ENCODE measurements around the gene NXPH1.

Gene NXPH1

DNA sequence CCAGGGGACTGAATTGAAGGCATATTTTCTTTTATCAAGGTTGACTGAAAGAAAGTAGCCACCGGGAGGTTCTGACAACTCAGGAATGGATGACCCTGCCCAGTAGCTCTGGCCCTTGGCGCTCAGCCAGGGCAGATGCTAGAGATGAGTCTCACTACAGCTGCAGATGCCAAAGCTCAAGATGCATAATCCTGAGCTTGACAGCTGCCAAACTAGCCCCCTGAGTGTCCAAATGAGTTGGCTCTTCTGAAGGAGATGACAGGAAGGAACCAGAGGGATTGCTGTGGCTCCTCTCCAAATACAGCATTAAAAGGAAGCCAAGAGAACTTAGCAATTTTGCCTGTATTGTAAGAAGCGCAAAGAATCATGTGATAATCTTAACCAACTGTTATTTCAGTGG is 78.4 kb downstream of the NXPH1 start:
- DNase-seq, result peak; percentile 68

DNA sequence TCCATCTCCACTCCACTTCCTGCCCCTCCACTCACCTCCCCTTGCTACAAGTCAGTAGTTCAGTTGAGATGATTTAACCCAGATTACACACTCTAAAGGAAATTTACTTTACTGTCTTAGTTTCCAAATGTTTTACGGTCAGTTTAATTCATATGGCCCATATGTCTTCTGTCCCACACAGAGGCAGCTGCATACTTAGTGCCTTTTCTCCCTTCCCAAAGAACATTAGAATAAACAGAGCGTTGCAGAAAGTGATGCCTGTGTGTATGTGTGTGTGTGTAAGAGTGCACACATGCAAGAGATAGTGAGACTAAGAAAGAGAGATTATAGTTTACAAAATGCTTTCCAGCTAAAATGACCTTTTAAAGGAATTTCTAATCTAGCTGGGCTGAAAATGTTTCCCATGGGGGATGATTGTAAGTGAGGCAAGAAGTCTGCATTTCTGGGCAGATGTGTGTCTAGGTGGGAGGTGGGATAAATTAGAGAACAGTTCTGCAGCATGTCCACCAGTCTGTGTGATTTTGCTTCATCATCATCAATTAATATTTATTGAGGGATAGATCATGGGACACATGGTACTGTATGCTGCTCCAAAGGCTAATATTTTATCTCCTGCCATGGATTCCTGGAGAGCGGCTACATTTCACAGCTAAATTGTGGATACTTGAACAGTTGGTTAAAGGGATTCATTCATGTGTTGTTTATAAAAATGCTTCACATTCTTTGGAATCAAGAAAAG is 81.5 kb downstream of the NXPH1 start:
- no peak for DNase-seq

DNA sequence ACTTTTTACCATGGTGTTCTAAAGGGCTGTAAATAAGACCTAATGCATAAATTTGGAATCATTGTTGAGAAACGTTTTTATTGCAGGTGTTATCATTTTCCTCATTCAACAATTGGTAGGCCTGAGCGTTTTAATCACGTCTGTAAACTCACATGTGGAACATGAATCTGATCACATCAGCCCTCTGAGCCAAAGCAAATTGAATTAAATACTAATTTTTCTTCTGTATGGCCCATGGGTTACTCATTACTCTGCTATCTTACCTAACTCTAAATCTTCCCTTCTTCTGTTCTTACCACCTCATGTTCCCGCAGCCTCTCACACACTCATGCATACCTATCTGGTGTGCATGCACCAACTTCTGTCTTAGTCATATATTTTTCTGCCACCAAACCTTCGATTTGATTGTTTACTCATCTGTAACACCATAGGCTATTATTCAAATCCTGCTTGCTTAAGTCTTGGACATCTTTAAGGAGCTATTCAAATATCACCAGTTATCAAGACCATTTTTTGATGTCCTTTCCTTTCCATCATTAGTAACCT is 82.3 kb downstream of the NXPH1 start:
- no peak for DNase-seq

DNA sequence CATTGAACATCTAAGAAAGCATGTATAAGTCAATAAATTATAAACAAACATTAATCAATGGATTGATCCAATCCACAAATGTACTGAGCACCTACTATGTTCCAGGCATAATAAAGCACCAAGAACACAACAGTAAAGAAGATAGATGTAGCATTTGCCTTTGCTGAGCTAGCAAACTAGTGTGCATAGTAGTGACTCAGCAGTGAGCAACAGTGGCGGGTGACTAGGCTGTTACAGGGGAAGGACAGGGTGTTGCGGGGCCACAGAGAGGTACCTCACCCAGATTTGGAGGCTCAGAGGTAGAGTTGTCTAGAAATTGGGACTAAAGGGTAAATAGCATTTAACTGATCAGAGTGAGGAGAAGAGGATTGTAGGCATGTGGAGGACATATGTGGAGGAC is 83.6 kb downstream of the NXPH1 start:
- DNase-seq, result no peak

DNA sequence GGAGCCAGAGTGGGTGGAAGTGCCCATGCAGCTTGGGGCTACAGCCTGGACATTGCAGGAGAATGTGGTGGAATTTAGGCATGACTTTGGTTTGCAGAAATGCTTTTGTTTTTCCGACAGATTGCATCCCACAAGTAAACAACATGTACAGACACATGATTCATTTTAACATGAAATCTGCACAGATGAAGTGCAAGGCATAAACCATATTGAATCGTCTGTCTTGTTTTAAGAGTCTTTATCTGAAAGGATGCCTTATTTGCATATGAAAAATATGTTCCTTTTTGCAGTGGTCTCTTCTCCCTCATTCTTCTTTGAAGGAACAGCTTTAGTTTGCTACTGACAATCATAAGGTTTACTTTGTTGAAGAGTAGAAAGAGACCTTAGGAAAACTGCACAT is 94.9 kb downstream of the NXPH1 start:
- DNase-seq, result no peak

DNA sequence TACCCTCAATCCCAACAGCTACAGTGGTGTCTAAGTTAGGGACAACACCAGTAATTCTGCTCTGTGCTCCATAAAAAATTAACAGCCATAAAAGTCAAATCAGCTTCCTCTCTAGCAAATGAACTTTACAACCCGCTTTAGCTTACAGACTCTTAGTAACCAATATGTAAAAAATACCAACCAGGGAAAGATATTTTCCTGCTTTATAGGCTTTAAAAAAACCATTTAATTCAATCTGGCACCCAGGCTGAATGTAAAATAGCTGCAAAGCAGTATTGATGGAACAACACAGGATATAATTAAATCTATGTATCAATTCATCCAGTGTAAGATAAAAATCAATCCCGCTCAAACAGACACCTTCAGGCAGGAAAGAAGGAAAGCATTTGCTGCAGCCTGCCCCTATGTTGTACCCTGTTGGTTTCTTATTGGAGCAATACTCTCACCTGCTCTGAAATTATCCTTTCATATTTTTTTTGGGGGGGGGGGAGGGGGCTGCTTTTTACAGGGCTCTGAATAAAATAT is 98.6 kb downstream of the NXPH1 start:
- DNase-seq, result no peak

DNA sequence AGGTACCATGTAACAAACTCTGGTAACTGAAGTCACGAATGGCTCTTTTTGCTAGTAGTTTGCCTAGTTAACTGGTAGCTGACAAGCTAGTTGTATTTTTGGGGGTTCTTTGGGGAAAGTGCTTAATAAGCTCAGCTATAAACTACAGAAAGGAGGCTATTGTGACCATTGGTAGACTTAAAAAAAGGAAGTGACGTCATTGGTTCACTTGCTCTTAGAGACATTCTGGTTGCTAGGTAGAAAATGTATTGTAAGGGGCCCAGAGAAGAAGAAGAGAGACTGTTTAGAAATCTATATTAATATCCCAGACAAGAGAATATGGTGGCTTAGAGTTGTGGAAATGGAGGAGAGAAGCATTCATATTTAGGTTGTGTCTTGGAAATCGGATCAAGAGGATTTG is 103.0 kb downstream of the NXPH1 start:
- DNase-seq, result no peak

DNA sequence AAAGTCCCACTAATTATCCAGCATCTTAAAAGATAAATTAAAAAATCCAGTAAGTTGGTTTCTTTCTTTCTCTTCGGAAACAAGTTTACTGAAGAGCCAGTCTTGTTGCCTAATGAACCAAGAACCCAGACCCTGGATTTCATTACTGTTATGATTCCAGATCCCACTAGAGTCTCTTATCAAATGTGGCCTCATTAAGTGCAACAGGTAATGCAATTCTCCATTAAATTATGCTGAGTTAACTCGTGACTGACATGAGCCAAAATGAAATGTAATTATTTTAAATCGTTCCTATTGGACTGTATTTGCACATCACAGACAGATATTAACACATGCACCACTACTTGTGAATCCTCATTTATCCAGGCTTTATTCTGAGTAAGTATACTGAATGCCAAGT is 115.6 kb downstream of the NXPH1 start:
- no peak for DNase-seq

DNA sequence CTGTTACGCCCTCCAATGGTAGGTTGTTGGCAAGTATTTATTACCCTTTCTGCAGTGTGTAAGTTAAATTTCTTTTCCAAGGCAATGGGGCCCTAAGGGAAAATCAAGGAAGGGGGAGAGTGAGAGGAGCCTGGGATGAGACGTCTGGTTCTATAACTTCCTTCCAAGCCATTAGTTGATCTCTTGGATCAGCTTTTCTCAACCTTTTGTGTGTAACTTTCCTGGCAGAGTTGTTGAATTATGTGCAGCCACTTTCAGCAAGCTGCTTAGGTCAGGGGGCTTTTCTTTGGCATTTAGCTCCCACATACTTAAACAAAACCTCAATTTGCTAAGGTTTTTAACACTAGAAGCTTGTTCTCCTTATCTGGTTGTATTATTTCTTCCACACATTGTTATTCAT is 127.1 kb downstream of the NXPH1 start:
- no peak for DNase-seq

DNA sequence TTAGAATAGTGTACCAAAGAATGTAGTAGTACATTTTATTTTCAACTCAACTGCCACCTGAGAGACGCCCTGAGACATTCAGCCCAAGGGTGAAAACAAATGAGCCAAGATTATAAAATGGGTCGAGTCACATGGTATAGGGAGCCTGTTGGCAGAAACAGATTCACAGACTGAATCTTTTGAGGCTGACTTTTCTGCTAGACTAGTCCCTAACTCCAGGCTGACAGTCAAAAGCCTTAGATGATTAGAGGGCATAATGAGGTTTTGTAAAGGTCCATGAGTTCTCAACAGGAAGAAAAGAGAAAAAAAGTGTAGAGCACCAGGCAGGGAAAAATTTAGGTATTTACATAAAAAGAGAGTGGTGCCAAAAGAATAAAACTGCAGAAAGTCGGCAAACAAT is 128.0 kb downstream of the NXPH1 start:
- DNase-seq, result no peak

DNA sequence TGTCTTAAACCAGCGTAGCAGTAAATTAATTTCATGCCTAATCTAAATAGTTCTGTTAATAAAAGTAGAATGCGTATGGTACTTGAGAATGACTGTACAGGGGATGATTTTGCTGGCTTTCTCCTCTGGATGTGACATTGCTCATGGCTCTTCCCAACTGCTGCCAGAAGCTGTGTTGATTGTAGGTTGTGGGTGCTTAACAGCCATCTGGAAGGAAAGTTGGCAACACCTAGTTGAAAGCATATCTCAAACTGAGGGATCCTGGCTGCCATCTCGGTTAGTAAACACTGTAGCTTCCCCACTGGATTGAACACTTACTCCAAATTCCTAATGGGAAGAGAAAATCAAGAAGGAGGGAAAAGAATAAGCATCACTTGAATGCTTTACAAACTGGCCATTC is 130.9 kb downstream of the NXPH1 start:
- no peak for DNase-seq

DNA sequence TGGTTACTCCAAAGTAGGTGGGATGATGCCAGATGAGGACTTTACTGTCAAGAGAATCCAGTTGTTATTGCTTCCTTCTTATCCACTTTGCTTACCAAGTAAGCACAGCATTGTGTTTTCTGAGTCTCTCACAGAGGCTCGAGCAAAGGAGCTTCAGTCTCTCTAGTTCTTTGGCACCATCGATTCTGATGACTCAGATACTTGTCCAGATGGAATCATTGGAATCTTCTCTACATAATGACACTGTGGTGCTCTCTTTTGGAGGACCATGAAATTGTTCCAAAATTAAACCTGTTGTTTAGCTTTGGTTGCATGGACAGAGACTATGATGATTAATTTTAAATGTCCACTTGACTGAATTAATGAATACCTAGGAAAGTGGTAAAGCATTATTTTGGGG is 132.6 kb downstream of the NXPH1 start:
- DNase-seq, result no peak

DNA sequence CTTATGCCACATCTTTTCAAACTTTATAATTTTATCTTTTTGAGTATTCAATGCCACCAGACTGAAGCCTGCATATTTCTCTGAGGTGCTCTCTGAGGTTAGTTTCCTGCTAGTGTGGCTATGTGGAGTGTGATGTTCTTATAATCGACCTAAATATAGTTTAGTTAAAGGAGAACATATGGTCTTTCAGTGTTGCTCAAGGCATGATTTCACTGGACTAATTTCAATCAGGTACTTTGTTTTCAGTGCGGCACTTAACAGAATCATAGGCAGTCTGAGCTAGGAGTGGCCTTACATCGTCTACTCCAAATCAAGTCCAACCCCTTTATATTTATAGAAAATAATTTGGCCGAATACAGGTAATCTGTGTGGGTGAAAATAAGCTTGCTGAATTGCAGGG is 134.2 kb downstream of the NXPH1 start:
- no peak for DNase-seq

DNA sequence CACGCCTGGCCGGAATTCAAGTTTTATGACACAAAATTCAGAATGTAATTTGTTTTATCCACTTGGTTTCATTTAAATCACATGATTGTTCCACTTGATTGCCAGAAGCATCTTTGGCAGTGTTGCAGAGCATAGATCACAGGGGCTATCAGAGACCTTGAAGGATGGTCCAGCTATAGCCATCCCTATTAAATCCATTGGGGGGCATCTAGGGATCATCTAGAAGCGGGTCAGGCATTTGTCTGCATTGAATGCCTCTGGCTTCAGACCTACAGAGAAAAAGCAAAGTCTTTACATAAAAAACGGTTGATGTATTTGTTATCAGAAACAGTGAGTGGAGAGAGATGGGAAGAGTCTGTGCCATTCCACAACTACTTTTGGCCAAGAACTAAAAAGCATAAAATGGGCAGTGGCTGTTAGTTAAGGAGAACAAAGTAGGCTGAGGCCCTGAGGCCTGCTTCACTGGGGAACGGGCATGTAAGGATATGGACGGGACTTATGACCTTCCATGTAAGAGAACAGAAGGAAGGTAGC is 146.3 kb downstream of the NXPH1 start:
- no peak for DNase-seq

DNA sequence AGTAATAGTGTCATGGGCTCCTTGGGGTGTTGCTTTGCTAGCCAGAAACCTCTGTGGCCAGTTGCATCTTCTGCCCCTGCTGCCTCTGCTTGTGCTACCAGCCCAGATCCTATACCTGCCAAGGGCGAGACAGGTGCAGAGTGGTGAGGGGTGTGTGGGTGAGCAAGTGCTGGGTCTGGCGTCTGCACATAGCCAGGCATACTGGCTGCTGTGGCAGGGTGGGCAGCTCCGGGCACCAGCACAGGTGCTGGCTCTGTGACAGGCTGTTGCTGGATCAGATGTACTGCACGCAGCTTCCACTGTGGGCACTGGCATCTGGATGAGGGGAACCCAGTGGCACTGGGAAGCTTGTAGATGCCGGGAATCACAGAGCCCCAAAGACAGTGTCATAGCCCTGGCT is 148.4 kb downstream of the NXPH1 start:
- DNase-seq, result no peak

DNA sequence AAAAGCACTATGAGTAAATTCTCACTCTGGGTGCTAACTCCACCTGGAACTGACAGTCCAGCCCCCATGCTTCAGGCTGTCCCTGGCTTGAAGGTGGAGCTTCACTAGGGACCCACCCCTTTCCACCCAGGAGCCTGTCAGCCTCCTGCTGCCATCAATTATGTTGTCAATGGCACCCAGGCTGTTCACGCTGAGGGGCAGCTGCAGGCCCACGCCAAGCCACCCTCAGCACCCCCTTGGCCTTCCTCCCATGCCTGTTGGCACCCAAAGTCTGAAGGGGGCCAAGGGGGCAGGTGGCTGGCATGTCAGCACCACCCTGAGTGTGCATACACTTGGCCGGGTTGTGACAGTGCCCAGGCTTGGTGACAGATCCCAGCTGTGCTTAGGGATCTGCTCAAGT is 149.3 kb downstream of the NXPH1 start:
- DNase-seq, result no peak

DNA sequence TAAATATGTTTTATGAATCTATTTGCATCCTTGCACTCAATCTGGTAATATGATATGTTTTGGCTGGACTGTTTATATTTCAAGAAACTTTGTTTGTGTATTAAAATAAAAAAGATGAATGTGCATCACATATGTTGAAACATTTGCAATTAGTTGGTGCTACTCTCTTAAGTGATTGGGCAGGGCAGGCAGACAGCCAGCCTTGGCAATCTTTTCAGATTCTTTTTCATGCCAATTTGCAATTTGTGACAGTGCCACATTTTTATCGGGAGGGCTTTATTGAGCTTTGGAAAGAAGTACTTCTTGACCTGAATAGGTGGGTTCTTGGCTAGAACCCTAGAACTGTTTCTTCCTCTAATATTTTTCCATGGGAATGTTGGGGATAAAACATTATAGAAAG is 152.2 kb downstream of the NXPH1 start:
- DNase-seq, result no peak

DNA sequence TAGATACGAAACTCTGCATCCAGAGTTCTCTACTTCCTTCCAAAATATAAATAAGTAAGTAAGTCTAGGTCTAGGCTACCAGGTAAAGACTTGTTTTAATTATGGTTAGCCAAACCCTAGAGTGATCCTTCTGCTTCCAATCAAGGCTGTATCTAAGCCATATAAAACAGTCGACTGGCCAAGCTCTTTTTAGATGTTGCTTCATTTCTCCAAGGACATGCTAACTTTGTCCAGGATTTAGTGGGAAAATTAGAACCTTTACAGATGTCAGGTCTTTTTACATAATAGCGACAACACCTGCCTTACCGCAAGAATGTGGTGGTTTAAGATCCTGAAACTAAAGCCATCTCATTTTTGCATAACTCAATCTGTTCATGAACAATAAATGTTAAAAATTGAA is 156.8 kb downstream of the NXPH1 start:
- DNase-seq, result no peak

DNA sequence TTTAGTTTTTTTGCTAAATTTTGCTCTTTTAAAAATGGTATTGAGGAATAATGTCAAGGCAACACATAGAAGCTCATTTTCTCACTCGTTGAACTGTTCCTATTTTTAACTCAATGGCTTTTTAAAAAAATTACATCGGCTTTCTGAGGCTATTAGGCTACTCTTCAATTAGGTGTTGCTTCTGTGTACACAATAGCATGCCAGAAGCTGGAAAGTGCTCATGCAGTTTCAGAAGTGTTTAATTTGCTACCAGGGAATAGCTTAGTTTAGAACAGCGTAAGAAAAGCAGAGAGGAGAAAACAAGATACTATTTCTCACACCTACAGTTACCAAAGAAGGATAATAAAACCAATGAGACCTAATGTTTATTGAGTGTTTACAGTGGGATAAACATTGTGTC is 157.4 kb downstream of the NXPH1 start:
- DNase-seq, result no peak

DNA sequence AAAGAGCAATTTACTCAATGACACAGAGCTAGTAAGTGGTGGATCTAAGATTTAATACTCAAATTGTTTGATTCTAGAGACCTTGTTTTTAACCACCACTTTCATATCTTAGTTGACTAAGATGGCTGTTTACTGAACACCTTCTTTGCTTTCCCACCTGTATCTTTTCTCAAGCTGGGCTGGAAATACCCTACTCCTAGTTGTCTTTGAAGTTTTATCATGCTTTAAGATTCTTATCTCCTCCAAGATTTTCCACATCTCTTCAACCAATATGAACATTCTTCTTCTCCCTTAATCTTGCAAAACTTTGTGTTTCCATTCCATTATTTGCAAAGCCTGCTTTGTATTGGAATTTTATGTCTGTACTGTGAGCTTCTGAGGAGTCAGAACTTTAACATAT is 157.9 kb downstream of the NXPH1 start:
- no peak for DNase-seq

DNA sequence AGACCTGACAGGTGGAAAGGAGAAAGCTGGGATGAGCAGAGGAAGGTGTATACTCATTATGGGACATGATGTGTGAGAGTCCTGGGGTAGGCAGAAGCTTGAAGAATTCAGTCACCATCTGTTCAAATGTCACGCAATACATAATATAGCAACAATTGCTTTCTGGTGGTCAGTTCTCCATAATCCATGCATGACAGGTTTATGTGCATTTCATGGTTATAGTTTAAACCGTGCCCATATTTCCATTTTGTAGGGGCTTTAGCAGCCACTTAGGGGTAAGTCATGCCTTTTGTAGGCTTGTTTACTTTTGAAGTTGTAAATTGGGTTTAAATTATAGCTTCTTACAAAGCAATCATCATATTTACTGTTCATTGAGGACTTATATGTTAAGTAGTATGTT is 158.8 kb downstream of the NXPH1 start:
- no peak for DNase-seq

DNA sequence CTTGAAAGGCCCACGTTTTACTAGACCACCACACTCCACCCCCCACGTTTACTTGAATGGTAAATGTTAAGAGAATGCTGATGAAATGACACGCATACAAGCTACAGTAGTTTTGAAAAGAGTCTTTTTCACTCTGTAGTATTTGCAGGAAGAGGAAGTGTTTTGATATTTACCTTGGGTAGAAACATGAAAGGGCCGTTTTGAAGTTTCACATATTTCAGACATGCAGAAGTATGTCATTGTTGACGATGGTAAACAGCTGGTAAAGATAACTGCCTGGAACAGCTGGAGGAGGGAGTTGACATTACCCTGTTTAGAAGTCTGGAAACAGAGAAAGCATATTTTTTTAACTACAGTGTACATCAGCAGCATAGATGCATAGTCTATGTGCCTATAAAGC is 160.7 kb downstream of the NXPH1 start:
- no peak for DNase-seq

DNA sequence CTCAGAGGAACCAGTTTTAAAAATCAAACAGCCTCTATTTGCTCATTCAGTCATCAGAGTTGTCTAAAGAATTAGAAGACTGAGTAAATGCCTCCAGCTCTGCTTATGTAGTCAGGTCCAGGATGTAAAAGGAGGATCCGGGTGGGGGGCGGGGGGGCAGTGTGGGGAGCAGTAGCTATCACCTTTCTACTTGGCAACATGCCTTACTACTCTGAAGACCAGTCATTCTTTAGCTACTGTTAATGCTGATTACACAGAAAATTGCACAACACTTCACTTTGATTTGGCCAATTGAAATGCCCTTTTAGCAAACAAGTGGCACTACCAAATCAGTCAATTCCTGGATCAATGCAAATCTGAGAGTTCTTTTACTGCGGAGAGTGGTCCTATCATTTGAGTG is 164.2 kb downstream of the NXPH1 start:
- no peak for DNase-seq

DNA sequence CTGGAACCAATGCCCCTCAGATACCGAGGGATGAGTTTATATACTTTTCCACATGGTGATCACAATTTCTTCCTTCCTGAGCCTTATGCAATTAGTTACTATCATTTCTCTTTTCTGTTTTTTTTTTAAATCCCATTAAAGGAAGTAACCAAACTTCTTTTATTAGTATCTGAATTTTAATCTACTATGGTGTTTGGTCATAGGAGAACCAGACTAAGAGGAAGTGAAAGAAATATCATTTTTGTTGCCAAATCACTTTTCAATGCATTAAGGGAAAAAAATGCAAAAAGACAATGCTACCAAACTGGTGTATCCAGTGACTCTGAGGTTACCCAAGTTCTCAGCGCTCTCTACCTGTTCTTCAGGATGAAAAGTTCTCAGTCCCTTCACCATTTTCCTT is 167.7 kb downstream of the NXPH1 start:
- no peak for DNase-seq

DNA sequence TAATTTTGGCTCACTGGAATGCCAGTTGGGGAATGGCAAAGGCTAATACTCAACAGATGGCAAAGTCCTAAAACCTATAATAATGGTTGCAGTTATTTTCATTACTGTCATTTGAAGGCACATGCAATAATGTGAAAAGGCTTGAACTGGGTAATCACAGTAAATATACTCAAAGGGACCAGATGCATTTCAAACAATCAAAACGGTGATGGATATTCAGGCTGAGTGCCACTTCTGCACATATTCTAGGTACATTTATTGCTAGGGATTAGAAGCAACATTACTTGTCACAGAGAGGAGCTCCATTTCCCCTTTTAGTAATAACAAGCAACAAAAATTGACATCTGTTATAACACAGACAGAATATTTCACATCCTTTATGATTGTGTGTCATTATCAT is 171.8 kb downstream of the NXPH1 start:
- DNase-seq, result no peak

All from right forelimb (tissue), 1 donor.